Hematopoietic multipotent progenitor cell treated with erythropoietin and hydrocortisone succinate and interleukin-3 and kit ligand, for 8 days (in vitro differentiated cells): Measurements from ENCODE around the gene LDB1.

Experiments
- DNase-seq: peaks from one replicate; pipeline ENCODE4 v3.0.0-alpha.2; 2015

Gene LDB1, protein sequence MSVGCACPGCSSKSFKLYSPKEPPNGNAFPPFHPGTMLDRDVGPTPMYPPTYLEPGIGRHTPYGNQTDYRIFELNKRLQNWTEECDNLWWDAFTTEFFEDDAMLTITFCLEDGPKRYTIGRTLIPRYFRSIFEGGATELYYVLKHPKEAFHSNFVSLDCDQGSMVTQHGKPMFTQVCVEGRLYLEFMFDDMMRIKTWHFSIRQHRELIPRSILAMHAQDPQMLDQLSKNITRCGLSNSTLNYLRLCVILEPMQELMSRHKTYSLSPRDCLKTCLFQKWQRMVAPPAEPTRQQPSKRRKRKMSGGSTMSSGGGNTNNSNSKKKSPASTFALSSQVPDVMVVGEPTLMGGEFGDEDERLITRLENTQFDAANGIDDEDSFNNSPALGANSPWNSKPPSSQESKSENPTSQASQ

DNA sequence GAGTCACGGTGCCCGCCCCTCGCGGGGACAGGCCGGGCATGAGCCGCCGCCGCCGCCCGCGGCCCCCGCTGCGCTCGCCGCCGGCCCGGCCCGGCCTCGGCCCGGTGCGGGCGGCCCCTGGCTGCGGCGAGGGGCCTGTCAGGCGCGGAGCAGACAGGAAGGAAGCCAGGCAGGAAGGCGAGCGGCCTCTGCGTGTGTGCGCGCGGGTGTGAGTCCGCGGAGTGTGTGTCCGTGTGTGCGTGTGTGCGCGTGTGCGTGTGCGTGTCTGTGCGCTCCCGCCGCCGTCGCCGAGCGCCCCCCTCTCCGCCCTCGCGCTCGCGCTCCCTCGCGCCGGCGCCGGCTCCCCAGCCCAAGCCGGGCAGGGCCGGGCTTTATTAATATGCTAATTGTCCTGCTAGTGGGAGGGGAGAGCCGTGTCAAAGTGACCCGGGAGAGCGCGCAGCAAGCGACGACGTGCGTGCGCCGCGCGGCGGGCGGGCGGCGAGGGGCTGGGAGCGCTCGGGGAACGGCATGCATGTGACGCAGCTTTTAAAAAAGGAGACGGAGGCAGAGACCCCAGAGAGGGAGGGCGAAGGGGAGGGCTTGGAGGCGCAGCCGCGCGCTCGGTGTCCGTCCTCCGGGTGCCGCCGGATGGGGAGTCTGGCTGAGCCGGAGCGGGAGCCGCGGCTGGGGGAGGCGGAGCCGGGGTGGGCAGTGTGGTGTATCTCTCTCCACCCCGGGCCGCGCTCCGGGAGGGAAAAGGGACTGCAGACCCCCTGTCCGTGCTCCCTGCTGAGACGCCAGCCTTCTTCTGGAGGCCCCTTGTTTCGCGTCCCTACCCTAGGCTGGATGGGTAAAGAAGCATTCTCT is at the start of gene LDB1:
LDB1 (minus strand) TSS at position 227 of the 849 bp plus-strand sequence. CDS start 258 bp downstream, outside the sequence.
- peak; percentile 89 for DNase-seq

DNA sequence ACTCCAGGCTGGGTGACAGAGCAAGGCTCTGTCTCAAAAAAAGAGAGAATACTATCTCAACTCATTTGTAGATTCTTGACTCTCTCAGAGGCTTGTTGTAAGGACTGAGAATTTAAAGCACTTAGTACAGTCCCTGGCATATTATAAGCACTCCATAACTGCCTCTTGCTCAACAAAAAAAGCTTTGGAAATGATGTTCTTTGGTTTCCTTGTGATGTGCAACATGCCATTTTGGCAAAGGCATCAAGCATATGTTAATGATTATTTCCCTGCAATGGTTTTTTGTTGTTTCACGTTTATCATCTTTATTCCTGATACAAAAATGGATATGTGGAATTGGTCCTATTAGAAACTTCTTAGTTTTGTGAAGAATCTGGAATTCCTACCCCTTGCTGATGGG is 47.7 kb upstream of the LDB1 start:
- no peak for DNase-seq

DNA sequence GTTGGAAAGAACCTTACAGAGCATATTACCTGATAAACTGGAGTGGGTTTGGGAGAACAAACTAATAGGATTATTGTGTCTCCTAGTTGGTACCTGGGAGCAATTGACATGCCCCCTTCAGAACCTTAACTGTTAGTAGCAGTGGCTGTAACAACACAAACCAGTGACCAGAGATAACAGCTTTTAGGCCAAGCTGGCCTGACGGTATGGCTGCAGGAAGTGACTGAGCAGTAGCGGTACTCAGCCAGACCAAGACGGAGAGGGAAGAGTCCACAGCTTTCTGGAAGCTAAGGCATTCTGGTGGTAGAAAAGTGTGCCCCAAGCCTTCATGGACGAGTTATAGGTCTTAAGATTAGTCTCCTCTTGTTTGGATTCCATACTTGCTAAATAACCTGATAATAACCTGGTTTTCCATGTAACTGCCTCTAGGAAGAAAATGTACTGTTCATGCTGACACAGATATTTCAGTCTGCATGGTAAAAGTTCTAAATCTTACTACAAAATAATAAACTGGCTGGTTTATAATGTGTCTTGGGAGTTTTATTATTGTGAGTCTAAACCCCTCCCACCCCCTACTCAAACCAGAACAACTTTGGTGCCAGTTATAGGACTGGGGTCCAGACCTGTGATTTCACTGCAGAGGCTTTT is 43.3 kb upstream of the LDB1 start:
- no peak for DNase-seq

DNA sequence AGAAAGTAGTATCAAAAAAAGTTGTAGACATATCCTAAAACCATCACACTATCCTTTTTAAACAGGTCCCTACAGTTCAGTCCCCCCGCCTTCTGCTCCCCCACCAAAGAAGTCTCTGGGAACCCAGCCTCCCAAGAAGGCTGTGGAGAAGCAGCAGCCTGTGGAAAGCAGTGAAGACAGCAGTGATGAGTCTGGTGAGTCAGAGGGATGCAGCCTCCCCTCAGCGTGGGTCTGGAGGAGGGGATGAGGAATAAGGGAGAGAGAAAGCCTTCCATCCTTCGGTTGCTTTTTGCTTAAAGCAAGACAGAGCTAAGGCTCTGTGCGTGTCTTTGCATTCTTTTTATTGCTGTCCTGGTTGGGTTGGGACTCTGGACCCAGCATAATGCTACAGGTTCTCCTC is 39.7 kb upstream of the LDB1 start:
- no peak for DNase-seq

DNA sequence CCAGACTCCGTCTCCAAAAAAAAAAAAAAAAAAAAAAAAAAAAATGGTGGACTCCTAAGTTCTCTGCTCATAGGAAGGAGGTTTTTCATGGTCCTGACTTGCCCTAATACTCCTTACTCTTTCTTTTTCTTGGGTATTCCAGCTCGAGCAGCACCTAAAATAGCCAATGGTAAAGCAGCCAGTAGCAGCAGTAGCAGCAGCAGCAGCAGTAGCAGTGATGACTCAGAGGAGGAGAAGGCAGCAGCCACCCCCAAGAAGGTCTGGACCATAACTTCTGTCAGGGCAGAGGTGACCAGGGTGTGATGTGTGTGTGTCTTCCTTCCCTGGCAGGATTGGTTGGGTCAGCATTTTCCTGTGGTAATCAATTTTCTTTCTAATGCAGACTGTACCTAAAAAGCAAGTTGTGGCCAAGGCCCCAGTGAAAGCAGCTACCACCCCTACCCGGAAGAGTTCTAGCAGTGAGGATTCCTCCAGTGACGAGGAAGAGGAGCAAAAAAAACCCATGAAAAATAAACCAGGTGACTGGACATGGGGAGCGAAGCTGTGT is 39.0 kb upstream of the LDB1 start:
- no peak for DNase-seq

DNA sequence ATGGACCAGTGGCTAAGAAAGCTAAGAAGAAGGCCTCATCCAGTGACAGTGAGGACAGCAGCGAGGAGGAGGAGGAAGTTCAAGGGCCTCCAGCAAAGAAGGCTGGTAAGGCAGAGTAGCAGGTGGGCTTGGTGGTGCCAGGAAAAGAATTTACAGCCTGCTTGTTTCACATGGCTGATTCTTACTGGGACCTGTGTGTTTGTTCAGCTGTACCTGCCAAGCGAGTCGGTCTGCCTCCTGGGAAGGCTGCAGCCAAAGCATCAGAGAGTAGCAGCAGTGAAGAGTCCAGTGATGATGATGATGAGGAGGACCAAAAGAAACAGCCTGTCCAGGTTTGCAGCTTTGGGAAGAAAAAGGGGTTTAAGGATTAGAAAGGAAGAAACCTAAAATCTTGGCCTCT is 37.1 kb upstream of the LDB1 start:
- no peak for DNase-seq

DNA sequence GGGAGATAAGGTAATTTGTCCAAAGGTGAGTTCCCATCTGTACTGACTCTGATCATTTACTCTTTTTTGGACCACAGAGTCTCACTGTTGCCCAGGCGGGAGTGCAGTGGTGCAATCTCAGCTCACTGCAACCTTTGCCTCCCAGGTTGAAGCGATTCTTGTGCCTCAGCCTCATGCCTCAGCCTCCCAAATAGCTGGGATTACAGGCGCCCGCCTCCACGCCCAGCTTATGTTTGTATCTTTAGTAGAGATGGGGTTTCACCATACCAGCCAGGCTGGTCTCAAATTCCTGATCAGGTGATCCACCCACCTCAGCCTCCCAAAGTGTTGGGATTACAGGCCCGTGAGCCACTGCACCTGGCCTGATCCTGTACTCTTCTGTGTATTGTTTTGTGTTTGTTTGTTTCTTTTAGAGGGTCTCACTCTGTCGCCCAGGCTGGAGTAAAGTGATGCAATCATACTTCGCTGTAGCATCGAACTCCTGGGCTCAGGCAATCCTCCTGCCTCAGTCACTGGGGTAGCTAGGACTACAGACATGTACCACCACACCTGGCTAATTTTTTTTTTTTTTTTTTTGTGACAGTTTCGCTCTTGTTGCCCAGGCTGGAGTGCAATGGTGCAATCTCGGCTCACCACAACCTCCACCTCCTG is 34.4 kb upstream of the LDB1 start:
- DNase-seq: no peak

DNA sequence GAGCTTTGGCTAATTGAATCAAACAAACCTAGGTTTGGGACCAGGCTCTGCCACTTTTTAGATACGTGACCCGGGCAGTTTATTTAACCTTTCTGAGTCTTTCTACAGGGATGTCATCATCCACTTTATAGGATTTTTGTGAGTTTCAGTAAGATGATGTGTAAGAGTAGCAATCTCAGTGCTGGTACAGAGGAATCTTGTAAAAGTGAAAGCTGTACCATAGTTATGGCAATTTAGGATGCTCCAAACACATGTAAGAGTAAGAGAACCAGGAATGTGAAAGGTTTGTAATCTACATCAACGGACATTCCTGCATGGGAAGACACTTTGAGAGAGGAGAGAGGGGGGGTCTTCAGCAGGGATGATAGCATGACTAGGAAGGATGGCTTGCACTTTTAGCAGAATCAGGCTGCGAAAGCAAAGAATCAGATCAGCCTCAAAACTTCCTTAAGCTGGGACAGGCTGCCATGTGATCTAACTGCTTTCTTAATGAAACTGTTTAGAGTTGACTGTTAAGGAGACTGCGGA is 33.0 kb upstream of the LDB1 start:
- DNase-seq: peak; percentile 22

DNA sequence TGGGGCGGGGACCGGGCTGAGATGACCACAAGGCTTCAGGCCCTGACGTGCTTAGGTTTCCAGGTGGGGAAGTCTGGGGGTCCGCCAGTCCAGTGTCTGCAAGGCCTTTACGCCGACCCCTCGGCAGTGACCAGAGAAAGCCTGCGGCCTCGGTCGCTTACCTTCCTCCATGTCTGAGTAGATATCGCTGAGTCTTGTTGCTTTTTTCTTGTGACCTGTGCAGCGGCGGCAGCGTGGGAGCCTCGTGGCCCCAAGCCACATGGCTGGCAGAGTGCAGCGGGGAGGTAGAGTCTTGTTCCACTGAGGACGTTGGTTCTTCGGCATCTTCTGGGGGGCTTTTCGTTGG is 32.4 kb upstream of the LDB1 start:
- peak; percentile 52 for DNase-seq

DNA sequence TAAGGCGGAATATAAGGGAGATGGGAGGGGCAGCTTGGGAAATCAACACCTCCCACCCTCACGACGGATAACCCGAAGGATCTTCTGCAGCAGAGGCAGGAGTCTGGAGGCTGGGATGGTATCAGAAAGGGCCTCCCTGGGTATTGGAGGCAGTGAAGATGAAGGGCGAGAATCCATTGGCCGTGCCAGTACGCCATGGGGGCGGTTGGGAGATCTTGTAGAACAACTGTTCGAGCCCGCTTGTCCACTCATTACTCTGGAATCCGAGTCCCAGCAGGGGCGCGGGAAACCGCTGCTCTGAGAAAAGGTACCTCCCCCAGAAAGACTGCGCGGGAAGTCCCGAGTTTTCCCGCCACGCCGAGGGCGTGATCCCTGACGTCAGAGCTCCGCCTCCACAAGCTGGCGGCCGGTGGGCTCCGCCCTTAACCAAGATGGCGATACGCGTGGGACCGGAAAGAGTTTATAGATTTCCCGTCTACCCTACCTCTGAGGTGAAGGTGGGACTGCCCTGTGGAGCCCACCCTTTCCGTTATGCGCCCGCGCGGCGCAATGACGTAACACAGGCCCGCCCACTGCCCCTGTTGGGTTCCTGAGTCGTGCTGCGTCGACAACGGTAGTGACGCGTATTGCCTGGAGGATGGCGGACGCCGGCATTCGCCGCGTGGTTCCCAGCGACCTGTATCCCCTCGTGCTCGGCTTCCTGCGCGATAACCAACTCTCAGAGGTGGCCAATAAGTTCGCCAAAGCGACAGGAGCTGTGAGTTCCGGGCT is 31.8 kb upstream of the LDB1 start, which contains the start of gene NOLC1:
NOLC1 (plus strand) TSS at position 616 of the 771 bp plus-strand sequence; CDS start at position 638, 22 bp downstream.
- DNase-seq: peak; percentile 99

DNA sequence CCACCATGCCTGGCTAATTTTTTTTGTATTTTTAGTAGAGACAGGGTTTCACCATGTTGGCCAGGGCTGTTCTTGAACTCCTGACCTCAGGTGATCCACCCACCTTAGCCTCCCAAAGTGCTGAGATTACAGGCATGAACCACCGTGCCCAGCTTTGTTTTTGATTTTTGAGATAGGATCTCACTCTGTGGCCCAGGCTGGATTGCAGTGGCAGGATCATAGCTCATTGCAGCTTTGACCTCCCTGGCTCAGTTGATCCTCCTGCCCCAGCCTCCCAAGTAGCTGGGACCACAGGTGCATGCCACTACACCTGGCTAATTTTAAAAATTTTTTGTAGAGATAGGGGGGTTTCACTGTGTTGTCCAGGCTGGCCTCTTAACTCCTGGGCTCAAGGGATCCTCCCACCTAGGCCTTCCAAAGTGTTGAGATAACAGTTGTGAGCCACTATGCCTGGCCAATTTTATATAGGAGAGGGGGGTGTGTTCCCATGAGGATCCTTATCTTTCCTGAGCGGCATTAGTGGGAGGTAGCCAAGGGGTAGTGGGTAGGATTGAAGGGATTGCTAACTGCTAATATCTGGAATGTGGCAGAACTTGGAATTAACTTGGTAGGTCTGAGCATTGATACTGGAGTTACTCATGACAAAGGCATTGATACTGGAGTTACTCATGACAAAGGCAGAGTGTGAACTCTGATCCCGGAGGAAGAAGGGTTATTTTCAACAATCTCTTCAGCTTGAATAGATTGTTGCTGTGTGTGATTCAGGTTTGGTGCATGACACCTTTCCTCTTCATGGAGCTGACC is 31.0 kb upstream of the LDB1 start:
- peak; percentile 25 for DNase-seq

DNA sequence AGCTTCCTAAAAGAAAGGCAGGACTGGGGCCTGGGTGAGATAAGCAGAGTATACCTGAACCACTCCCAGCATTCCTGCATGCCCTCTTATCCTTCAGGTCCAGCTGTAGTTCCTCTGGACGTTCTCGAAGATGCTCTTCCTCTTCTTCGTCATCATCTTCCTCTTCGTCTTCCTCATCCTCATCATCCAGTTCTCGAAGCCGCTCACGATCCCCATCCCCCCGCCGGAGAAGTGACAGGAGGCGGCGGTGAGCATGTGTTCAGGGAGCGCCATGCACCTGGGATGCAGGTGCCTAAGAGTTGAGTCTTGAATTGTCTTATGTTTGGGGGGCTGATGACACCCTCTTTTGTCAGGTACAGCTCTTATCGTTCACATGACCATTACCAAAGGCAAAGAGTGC is 28.1 kb upstream of the LDB1 start:
- no peak for DNase-seq

DNA sequence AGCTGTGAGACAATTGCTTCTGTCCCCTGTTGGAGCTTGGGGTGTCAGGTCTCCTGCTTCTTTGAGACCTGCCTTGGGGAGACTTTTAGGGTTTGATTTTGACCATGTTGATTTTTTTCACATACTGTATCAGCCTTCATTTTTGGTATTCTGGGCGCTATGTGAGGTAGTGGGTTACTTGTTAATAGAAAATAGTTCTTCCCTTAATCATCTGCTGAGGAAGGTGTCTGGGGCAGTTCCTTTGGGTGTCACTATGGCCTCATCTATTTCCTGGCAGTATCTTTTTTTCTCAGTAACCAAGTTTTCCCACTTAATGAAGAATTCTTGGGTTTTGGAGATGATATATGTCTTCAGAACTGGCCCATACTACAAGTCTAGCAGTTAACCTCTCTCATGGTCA is 27.4 kb upstream of the LDB1 start:
- DNase-seq: no peak

DNA sequence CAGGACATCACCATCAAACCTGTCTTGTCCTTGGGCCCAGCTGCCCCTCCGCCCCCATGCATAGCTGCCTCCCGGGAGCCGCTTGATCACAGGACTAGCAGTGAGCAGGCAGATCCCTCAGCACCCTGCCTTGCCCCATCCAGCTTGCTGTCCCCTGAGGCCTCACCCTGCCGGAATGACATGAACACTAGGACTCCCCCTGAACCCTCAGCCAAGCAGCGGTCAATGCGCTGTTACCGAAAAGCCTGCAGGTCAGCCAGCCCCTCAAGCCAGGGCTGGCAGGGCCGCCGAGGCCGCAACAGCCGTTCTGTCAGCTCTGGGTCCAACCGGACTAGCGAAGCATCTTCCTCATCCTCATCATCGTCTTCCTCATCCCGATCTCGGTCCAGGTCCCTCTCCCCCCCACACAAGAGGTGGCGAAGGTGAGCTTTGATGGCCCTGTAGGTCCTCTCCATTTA is 26.8 kb upstream of the LDB1 start:
- DNase-seq: no peak

DNA sequence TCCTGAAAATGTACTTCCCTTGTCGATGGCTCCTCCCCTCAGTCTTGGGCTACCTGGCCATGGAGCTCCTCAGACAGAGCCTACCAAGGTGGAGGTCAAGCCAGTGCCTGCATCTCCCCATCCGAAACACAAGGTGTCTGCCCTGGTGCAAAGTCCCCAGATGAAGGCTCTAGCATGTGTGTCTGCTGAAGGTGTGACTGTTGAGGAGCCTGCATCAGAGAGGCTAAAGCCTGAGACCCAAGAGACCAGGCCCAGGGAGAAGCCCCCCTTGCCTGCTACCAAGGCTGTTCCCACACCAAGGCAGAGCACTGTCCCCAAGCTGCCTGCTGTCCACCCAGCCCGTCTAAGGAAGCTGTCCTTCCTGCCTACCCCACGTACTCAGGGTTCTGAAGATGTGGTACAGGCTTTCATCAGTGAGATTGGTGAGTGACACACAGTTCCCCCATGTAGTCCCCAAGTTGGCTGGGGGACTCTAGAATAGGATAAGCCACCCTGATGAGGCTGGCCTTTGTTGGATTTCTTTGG is 21.5 kb upstream of the LDB1 start:
- no peak for DNase-seq

DNA sequence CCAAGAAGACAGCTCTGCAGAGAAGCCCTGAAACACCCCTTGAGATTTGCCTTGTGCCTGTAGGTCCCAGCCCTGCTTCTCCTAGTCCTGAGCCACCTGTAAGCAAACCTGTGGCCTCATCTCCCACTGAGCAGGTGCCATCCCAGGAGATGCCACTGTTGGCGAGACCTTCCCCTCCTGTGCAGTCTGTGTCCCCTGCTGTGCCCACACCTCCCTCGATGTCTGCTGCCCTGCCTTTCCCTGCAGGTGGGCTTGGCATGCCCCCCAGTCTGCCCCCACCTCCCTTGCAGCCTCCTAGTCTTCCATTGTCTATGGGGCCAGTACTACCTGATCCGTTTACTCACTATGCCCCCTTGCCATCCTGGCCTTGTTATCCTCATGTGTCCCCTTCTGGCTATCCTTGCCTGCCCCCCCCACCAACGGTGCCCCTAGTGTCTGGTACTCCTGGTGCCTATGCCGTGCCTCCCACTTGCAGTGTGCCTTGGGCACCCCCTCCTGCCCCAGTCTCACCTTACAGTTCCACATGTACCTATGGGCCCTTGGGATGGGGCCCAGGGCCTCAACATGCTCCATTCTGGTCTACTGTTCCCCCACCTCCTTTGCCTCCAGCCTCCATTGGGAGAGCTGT is 20.9 kb upstream of the LDB1 start:
- no peak for DNase-seq

DNA sequence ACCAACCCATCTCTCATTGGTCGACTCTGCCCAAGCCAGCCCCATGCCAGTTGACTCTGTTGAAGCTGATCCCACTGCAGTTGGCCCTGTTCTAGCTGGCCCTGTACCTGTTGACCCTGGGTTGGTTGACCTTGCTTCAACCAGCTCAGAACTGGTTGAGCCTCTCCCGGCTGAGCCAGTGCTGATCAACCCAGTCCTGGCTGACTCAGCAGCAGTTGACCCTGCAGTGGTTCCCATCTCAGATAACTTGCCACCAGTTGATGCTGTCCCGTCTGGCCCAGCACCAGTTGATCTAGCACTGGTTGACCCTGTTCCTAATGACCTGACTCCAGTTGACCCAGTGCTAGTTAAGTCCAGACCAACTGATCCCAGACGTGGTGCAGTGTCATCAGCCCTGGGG is 20.1 kb upstream of the LDB1 start:
- DNase-seq: no peak

DNA sequence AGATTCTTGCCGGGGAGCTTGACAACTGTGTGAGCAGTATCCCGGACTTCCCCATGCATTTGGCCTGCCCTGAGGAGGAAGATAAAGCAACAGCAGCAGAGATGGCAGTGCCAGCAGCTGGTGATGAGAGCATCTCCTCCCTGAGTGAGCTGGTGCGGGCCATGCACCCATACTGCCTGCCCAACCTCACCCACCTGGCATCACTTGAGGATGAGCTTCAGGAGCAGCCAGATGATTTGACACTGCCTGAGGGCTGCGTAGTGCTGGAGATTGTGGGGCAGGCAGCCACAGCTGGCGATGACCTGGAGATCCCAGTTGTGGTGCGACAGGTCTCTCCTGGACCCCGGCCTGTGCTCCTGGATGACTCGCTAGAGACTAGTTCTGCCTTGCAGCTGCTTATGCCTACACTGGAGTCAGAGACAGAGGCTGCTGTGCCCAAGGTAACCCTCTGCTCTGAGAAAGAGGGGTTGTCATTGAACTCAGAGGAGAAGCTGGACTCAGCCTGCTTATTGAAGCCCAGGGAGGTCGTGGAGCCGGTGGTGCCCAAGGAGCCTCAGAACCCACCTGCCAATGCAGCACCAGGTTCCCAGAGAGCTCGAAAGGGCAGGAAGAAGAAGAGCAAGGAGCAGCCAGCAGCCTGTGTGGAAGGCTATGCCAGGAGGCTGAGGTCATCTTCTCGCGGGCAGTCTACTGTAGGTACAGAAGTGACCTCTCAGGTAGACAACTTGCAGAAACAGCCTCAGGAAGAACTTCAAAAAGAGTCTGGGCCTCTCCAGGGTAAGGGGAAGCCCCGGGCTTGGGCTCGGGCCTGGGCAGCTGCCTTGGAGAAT is 19.3 kb upstream of the LDB1 start:
- DNase-seq: no peak

DNA sequence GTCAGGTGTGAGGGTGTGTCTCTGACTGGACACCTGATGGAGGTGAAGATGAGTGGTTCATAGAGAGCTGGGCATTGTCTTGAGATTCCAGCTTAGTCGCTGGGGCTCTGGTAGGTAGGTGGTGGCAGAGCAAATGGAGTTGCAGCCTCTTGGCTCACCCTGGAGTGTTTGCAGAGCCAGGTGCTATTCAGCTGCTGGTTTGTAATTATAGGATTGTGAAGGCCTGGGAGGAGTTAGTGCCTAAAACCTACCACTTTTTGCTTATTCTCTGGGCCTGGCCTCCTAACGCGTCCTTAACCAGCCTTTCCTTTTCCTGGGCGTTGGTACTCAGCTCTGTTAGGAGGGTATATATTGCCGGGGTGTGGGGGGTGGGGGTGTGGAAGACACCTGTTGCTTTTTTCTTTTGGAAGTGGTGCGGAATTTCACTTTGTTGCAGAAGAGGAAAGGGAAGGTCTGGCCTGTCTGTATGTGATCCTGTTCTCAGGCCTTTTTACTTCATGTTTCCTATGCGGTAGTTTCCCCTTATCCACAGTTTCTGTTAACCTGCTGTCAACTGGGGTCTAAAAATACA is 15.9 kb upstream of the LDB1 start:
- DNase-seq: no peak
